ENCODE data around the gene IRF9.

DNA sequence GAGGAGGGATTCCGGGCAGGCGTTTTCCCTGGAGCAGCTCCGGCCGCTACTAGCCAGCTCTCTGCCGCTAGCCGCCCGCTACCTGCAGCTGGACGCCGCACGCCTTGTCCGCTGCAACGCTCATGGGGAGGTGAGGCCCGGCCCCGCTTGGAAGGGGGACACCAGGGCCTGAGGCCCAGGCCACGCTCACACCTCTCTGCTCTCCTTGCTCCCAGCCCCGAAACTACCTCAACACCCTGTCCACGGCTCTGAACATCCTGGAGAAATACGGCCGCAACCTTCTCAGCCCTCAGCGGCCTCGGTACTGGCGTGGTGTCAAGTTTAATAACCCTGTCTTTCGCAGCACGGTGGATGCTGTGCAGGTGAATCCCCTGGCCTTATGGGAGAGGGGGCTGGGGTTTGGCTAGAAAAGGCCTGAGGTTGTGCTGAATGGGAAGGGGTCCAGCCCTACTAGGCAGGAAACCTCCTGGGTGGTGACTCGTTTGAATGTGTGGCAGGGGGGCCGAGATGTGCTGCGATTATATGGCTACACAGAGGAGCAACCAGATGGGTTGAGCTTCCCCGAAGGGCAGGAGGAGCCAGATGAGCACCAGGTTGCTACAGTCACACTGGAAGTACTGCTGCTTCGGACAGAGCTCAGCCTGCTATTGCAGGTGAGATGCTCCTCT lies 13.2 kb upstream of the IRF9 start:
- TF ChIP-seq, protein P1, sequence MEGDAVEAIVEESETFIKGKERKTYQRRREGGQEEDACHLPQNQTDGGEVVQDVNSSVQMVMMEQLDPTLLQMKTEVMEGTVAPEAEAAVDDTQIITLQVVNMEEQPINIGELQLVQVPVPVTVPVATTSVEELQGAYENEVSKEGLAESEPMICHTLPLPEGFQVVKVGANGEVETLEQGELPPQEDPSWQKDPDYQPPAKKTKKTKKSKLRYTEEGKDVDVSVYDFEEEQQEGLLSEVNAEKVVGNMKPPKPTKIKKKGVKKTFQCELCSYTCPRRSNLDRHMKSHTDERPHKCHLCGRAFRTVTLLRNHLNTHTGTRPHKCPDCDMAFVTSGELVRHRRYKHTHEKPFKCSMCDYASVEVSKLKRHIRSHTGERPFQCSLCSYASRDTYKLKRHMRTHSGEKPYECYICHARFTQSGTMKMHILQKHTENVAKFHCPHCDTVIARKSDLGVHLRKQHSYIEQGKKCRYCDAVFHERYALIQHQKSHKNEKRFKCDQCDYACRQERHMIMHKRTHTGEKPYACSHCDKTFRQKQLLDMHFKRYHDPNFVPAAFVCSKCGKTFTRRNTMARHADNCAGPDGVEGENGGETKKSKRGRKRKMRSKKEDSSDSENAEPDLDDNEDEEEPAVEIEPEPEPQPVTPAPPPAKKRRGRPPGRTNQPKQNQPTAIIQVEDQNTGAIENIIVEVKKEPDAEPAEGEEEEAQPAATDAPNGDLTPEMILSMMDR (IDR thresholded peaks at IDR 0.05) = no peak
- TF ChIP-seq POLR2A (IDR thresholded peaks at IDR 0.05) (no peak), POLR2AphosphoS5 (IDR thresholded peaks at IDR 0.05) (no peak)
